Body of pancreas (tissue), 4 donors: ENCODE measurements around the gene RNF186.

Experiments used
- CTCF ChIP-seq, 7 experiments: fragments of 450-650 bp in 4 of 7; fragments of 200-600 bp in 3 of 7; sonication (generic) in 3 of 7; IDR thresholded peaks; one replicate each; pipeline ENCODE4 v1.5.1; 2016 to 2019; ENCODE audit warnings: antibody characterized with exemption in 7 of 7
- POLR2A ChIP-seq, 3 donors: fragments of 450-650 bp; IDR thresholded peaks; one replicate each; pipeline ENCODE4 v1.6.1; 2016; ENCODE audit warnings: antibody characterized with exemption in 3 of 3, mild to moderate bottlenecking in 2 of 3

- TF ChIP-seq POLR2A (IDR thresholded peaks at IDR 0.05) (no peak), CTCF (IDR thresholded peaks at IDR 0.05) (no peak)
Measured at GRCh38 chr1:19804831-19805251, 10.2 kb downstream of the RNF186 start.
